ENCODE data around the gene ZNF593. TPM values are rescaled to one million over a fixed set of nuclear protein-coding genes. Genes with fewer than 3 reads are reported as not detected.
A peak's percentile ranks its signal among the peaks of the same experiment; 100 is the strongest.

The ZNF593 gene
- total and polyA plus RNA-seq, 9 of the 15 experiments (the other 6 are each of a cell fraction or from before 2014, with no cell fraction given): 9.8 to 334 (median 48.2) TPM

DNA sequence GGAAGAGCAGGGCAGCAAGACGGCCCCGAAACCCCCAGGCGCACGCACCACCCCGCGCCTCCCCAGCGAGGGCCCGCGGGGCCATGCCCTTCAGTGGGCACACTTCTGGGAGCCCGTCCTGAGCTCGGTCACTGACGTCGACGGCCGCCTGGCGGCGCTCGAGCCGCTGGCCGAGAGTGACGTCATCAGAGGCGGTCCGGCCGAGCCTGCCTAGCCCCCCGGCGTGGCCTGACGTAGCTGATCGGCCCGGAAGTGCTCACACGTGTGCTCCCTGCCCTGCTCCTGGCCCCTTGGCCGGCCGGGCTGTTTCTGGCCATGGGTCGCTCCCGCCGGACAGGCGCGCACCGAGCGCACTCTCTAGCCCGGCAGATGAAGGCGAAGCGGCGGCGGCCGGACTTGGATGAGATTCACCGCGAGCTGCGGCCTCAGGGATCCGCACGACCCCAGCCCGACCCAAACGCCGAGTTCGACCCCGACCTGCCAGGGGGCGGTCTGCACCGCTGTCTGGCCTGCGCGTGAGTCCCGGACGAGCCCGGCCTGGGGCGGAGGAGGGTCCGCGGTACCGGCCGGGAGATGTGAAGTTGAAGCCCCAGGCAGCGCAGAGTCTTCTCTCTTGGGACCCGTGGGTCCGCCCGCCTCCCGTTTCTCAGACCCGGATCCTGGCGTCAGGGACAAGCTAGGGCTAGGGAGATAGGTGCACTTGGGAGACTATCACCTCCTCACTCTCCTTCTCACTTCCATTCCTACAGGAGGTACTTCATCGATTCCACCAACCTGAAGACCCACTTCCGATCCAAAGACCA is at the start of gene ZNF593 (continued):
- TF ChIP-seq, protein P1, sequence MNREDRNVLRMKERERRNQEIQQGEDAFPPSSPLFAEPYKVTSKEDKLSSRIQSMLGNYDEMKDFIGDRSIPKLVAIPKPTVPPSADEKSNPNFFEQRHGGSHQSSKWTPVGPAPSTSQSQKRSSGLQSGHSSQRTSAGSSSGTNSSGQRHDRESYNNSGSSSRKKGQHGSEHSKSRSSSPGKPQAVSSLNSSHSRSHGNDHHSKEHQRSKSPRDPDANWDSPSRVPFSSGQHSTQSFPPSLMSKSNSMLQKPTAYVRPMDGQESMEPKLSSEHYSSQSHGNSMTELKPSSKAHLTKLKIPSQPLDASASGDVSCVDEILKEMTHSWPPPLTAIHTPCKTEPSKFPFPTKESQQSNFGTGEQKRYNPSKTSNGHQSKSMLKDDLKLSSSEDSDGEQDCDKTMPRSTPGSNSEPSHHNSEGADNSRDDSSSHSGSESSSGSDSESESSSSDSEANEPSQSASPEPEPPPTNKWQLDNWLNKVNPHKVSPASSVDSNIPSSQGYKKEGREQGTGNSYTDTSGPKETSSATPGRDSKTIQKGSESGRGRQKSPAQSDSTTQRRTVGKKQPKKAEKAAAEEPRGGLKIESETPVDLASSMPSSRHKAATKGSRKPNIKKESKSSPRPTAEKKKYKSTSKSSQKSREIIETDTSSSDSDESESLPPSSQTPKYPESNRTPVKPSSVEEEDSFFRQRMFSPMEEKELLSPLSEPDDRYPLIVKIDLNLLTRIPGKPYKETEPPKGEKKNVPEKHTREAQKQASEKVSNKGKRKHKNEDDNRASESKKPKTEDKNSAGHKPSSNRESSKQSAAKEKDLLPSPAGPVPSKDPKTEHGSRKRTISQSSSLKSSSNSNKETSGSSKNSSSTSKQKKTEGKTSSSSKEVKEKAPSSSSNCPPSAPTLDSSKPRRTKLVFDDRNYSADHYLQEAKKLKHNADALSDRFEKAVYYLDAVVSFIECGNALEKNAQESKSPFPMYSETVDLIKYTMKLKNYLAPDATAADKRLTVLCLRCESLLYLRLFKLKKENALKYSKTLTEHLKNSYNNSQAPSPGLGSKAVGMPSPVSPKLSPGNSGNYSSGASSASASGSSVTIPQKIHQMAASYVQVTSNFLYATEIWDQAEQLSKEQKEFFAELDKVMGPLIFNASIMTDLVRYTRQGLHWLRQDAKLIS (CRISPR knock-in tag; IDR thresholded peaks at IDR 0.05): peak; percentile 95
- TF ChIP-seq ZNF23 (CRISPR knock-in tag; IDR thresholded peaks at IDR 0.05) (no peak), KDM1A (IDR thresholded peaks at IDR 0.05) (no peak), ZBTB7A (IDR thresholded peaks at IDR 0.05; ENCODE audit: borderline replicate concordance, control insufficient read depth, low read depth, low read length) (peak; percentile 87; the same call in 1 of the 2 replicates), RAD21 (CRISPR knock-in tag; conservative IDR thresholded peaks at IDR 0.05 in 1 of 2, IDR thresholded peaks at IDR 0.05 in 1 of 2) (peak; percentile 62 to 72), NELFE (IDR thresholded peaks at IDR 0.05; ENCODE audit: insufficient read depth, insufficient read length) (no peak), ZSCAN32 (CRISPR knock-in tag; IDR thresholded peaks at IDR 0.05) (no peak), ESRRA (IDR thresholded peaks at IDR 0.05; ENCODE audit: borderline replicate concordance, low read depth) (peak; percentile 79), SAP30 (IDR thresholded peaks at IDR 0.05; ENCODE audit: borderline replicate concordance, insufficient read depth, low read depth, low read length, poor library complexity, severe bottlenecking) (peak; percentile 99), PCBP2 (IDR thresholded peaks at IDR 0.05; ENCODE audit: low read depth, low read length, poor library complexity, severe bottlenecking) (no peak), HDAC8 (tag; IDR thresholded peaks at IDR 0.05) (0 out of 2 replicates have a peak, but pooled peaks have one; percentile 18), NCOA2 (IDR thresholded peaks at IDR 0.05; ENCODE audit: partially characterized antibody in 2 of 2) (no peak), STAG1 (CRISPR knock-in tag; IDR thresholded peaks at IDR 0.05; ENCODE audit: borderline replicate concordance) (peak; percentile 80)
- TF ChIP-seq, protein P2, sequence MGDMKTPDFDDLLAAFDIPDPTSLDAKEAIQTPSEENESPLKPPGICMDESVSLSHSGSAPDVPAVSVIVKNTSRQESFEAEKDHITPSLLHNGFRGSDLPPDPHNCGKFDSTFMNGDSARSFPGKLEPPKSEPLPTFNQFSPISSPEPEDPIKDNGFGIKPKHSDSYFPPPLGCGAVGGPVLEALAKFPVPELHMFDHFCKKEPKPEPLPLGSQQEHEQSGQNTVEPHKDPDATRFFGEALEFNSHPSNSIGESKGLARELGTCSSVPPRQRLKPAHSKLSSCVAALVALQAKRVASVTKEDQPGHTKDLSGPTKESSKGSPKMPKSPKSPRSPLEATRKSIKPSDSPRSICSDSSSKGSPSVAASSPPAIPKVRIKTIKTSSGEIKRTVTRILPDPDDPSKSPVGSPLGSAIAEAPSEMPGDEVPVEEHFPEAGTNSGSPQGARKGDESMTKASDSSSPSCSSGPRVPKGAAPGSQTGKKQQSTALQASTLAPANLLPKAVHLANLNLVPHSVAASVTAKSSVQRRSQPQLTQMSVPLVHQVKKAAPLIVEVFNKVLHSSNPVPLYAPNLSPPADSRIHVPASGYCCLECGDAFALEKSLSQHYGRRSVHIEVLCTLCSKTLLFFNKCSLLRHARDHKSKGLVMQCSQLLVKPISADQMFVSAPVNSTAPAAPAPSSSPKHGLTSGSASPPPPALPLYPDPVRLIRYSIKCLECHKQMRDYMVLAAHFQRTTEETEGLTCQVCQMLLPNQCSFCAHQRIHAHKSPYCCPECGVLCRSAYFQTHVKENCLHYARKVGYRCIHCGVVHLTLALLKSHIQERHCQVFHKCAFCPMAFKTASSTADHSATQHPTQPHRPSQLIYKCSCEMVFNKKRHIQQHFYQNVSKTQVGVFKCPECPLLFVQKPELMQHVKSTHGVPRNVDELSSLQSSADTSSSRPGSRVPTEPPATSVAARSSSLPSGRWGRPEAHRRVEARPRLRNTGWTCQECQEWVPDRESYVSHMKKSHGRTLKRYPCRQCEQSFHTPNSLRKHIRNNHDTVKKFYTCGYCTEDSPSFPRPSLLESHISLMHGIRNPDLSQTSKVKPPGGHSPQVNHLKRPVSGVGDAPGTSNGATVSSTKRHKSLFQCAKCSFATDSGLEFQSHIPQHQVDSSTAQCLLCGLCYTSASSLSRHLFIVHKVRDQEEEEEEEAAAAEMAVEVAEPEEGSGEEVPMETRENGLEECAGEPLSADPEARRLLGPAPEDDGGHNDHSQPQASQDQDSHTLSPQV (IDR thresholded peaks at IDR 0.05): peak; percentile 63
- TF ChIP-seq, protein P3, sequence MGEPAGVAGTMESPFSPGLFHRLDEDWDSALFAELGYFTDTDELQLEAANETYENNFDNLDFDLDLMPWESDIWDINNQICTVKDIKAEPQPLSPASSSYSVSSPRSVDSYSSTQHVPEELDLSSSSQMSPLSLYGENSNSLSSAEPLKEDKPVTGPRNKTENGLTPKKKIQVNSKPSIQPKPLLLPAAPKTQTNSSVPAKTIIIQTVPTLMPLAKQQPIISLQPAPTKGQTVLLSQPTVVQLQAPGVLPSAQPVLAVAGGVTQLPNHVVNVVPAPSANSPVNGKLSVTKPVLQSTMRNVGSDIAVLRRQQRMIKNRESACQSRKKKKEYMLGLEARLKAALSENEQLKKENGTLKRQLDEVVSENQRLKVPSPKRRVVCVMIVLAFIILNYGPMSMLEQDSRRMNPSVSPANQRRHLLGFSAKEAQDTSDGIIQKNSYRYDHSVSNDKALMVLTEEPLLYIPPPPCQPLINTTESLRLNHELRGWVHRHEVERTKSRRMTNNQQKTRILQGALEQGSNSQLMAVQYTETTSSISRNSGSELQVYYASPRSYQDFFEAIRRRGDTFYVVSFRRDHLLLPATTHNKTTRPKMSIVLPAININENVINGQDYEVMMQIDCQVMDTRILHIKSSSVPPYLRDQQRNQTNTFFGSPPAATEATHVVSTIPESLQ (CRISPR knock-in tag; IDR thresholded peaks at IDR 0.05): no peak; the same call in 1 of the 2 replicates
